T-helper 17 cell (primary cell): ENCODE measurements around the gene SCMH1. TPM values are rescaled to one million over a fixed set of nuclear protein-coding genes. Genes with fewer than 3 reads are reported as not detected.

Experiments
- ATAC-seq: fragments of 150-1000 bp; cut with Tn5 transposase; 2 replicates; pipeline ENCODE4 v1.10.0; 2021; ENCODE audit warnings: mild to moderate bottlenecking, moderate library complexity
- DNase-seq, 3 donors: peaks; one replicate each; pipeline versions ENCODE4 v3.0.0 to v3.0.0-alpha.2; 2020 to 2021
- H3K9me3 ChIP-seq: one replicate; pipeline ENCODE4 v1.7.0; 2013; ENCODE audit warnings: low read length, mild to moderate bottlenecking; ENCODE audit not compliant: control insufficient read depth, poor library complexity, severe bottlenecking
- H3K27ac Mint-ChIP-seq: one replicate; pipeline ENCODE4 v1.8.0; 2022; ENCODE audit warnings: mild to moderate bottlenecking, moderate library complexity, mixed read lengths
- H3K27me3 Mint-ChIP-seq: one replicate; pipeline ENCODE4 v1.8.0; 2022; ENCODE audit warnings: mixed read lengths
- H3K36me3 Mint-ChIP-seq: one replicate; pipeline ENCODE4 v1.8.0; 2022; ENCODE audit warnings: low read depth, mixed read lengths
- H3K4me1 Mint-ChIP-seq: one replicate; pipeline ENCODE4 v1.8.0; 2022; ENCODE audit warnings: mild to moderate bottlenecking, mixed read lengths
- H3K4me3 Mint-ChIP-seq: one replicate; pipeline ENCODE4 v1.8.0; 2022; ENCODE audit warnings: mild to moderate bottlenecking, moderate library complexity, mixed read lengths
- total RNA-seq, 4 donors: library from RNA in 2 of 4; stranded (reverse) in 2 of 4; gene quantifications; one replicate each; pipeline ENCODE4 v1.2.3 and lab custom pipeline; 2022 to 2026

The SCMH1 gene
- total RNA-seq, 2 donors from 2014 or later = 18.6 to 19.4 TPM

- Mint-ChIP-seq H3K36me3 (peaks cover 7% of the 10 kb centered on the region), H3K4me3 (no peak overlapping the region), H3K27ac (peak overlapping the region; percentile 63), H3K4me1 (peaks cover 7% of the 10 kb centered on the region), H3K27me3 (no peaks in the 10 kb centered on the region)
- ATAC-seq (no peak), DNase-seq (no peak)
- no peaks in the 10 kb centered on the region for H3K9me3 ChIP-seq
Observed at GRCh38 chr1:41030872-41031616, 211.1 kb downstream of the SCMH1 start.

- Mint-ChIP-seq H3K27ac (no peak overlapping the region), H3K4me1 (peaks cover 7% of the 10 kb centered on the region), H3K27me3 (no peaks in the 10 kb centered on the region), H3K36me3 (peaks cover 7% of the 10 kb centered on the region), H3K4me3 (no peak overlapping the region)
- DNase-seq (no peak), ATAC-seq (no peak)
- H3K9me3 ChIP-seq = no peaks in the 10 kb centered on the region
Observed at GRCh38 chr1:41028034-41028642, 214.0 kb downstream of the SCMH1 start.

- Mint-ChIP-seq H3K4me1 (peaks cover 10% of the 10 kb centered on the region), H3K4me3 (no peak overlapping the region), H3K27ac (no peak overlapping the region), H3K27me3 (no peaks in the 10 kb centered on the region), H3K36me3 (peaks cover 7% of the 10 kb centered on the region)
- DNase-seq (no peak), ATAC-seq (no peak)
- no peaks in the 10 kb centered on the region for H3K9me3 ChIP-seq
Observed at GRCh38 chr1:41025979-41026819, 215.9 kb downstream of the SCMH1 start.

GRCh38 chr1:41024953-41025352 lies 217.2 kb downstream of the SCMH1 start:
- no peak for DNase-seq
- ATAC-seq = no peak
- Mint-ChIP-seq H3K36me3 (peaks cover 2% of the 10 kb centered on the region), H3K4me3 (no peak overlapping the region), H3K4me1 (peaks cover 10% of the 10 kb centered on the region), H3K27ac (peak overlapping the region; percentile 56), H3K27me3 (no peaks in the 10 kb centered on the region)
- H3K9me3 ChIP-seq = no peaks in the 10 kb centered on the region

- Mint-ChIP-seq H3K27me3 (no peaks in the 10 kb centered on the region), H3K27ac (peak overlapping the region; percentile 70), H3K4me1 (peaks cover 15% of the 10 kb centered on the region), H3K4me3 (no peak overlapping the region), H3K36me3 (peaks cover 2% of the 10 kb centered on the region)
- ATAC-seq = no peak
- no peak for DNase-seq
- no peaks in the 10 kb centered on the region for H3K9me3 ChIP-seq
Observed at GRCh38 chr1:41023279-41023990, 218.7 kb downstream of the SCMH1 start.

GRCh38 chr1:41022424-41022823 lies 219.7 kb downstream of the SCMH1 start:
- peaks cover 15% of the 10 kb centered on the region for H3K4me1 Mint-ChIP-seq
- peak overlapping the region; percentile 68 for H3K27ac Mint-ChIP-seq
- DNase-seq = no peak
- H3K27me3 Mint-ChIP-seq = no peaks in the 10 kb centered on the region
- no peak overlapping the region for H3K4me3 Mint-ChIP-seq
- H3K36me3 Mint-ChIP-seq = peaks cover under 1% of the 10 kb centered on the region
- no peaks in the 10 kb centered on the region for H3K9me3 ChIP-seq
- ATAC-seq = no peak

- no peak within 1 kb of the TSS for H3K4me3 Mint-ChIP-seq
- no peaks in the 10 kb centered on the region for H3K27me3 Mint-ChIP-seq
- DNase-seq (no peak), ATAC-seq (peak; percentile 13)
- no peaks in the 10 kb centered on the region for H3K9me3 ChIP-seq
- H3K36me3 Mint-ChIP-seq = no peaks in the 10 kb centered on the region
- H3K4me1 Mint-ChIP-seq = peaks cover 15% of the 10 kb centered on the region
- H3K27ac Mint-ChIP-seq = peak within 1 kb of the TSS; percentile 68
Observed at GRCh38 chr1:41021526-41022308, 220.4 kb downstream of the SCMH1 start, which contains the start of gene SLFNL1. Gene SLFNL1, minus strand, starts transcription at chr1:41021725. Its CDS starts 1,065 bp downstream, at chr1:41020660.

GRCh38 chr1:41020654-41021053 lies 221.5 kb downstream of the SCMH1 start:
- Mint-ChIP-seq H3K27ac (peak overlapping the region; percentile 68), H3K36me3 (no peaks in the 10 kb centered on the region), H3K4me3 (no peak overlapping the region), H3K27me3 (no peaks in the 10 kb centered on the region), H3K4me1 (peaks cover 11% of the 10 kb centered on the region)
- ATAC-seq (no peak), DNase-seq (no peak)
- no peaks in the 10 kb centered on the region for H3K9me3 ChIP-seq

- H3K27ac Mint-ChIP-seq = no peak overlapping the region
- peaks cover 11% of the 10 kb centered on the region for H3K4me1 Mint-ChIP-seq
- no peaks in the 10 kb centered on the region for H3K36me3 Mint-ChIP-seq
- peak overlapping the region; percentile 25 for H3K4me3 Mint-ChIP-seq
- H3K27me3 Mint-ChIP-seq = no peaks in the 10 kb centered on the region
- DNase-seq = no peak
- no peak for ATAC-seq
- no peaks in the 10 kb centered on the region for H3K9me3 ChIP-seq
Observed at GRCh38 chr1:41020109-41020576, 222.0 kb downstream of the SCMH1 start.

GRCh38 chr1:41019353-41019745 lies 222.8 kb downstream of the SCMH1 start:
- H3K4me1 Mint-ChIP-seq = peaks cover 19% of the 10 kb centered on the region
- peaks cover 2% of the 10 kb centered on the region for H3K36me3 Mint-ChIP-seq
- ATAC-seq (no peak), DNase-seq (no peak)
- H3K9me3 ChIP-seq = no peaks in the 10 kb centered on the region
- peak overlapping the region; percentile 74 for H3K27ac Mint-ChIP-seq
- no peaks in the 10 kb centered on the region for H3K27me3 Mint-ChIP-seq
- H3K4me3 Mint-ChIP-seq = peak overlapping the region; percentile 36

- no peak overlapping the region for H3K27ac Mint-ChIP-seq
- no peak for DNase-seq
- peak overlapping the region; percentile 28 for H3K4me3 Mint-ChIP-seq
- peaks cover 2% of the 10 kb centered on the region for H3K36me3 Mint-ChIP-seq
- no peaks in the 10 kb centered on the region for H3K27me3 Mint-ChIP-seq
- no peak for ATAC-seq
- H3K9me3 ChIP-seq = no peaks in the 10 kb centered on the region
- H3K4me1 Mint-ChIP-seq = peaks cover 23% of the 10 kb centered on the region
Observed at GRCh38 chr1:41018018-41018410, 224.1 kb downstream of the SCMH1 start.
